Globus pallidus (tissue), 1 donor: ENCODE results near the gene PCDHA8.
"Not testable (repeated sequence)": the region's sequence is repeated elsewhere in the genome, so short reads cannot be mapped to it uniquely, and the experiment has no call there.

Experiments used
- DNase-seq: peaks from one replicate; pipeline ENCODE4 v3.0.0-alpha.2; 2015; ENCODE audit warnings: low spot score

PCDHA8 gene

DNA sequence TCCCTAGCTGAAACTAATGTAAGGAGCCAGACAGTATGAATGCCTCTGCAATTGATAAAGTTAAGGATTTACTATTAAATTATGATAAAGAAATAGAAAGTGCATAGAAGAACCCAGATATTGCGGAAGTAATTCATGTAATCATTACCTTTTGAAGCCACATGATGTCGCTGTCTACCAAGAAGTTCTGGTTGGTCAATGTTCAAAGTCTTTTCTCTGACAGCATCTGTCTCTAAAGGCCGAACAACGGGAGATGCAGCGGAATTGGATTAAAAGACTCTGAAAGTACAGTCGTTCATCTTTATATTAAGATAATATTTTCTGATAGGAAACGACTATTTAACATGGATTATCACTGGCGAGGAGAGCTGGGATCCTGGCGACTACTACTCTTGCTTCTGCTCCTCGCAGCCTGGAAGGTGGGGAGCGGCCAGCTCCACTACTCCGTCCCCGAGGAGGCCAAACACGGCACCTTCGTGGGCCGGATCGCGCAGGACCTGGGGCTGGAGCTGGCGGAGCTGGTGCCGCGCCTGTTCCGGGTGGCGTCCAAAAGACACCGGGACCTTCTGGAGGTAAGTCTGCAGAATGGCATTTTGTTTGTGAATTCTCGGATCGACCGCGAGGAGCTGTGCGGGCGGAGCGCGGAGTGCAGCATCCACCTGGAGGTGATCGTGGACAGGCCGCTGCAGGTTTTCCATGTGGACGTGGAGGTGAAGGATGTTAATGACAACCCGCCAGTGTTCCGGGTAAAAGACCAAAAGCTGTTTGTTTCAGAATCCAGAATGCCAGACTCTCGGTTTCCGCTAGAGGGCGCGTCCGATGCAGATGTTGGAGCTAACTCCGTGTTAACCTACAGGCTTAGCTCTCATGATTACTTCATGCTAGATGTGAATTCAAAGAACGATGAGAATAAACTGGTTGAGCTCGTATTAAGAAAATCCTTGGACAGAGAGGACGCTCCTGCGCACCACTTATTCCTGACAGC lies at the start of gene PCDHA8:
Gene PCDHA8, plus strand, starts transcription at position 210 of the 985 bp plus-strand sequence. Its CDS starts 135 bp downstream, at position 345.
- DNase-seq, result peak; percentile 51

GRCh38 chr5:140794595-140795258 lies 46.3 kb upstream of the PCDHA8 start, which contains the start of gene PCDHA2:
Gene PCDHA2 (plus strand): TSS chr5:140794852.
- DNase-seq, result peak; percentile 53

GRCh38 chr5:140795259-140795641 lies 45.7 kb upstream of the PCDHA8 start:
- DNase-seq, result peak; percentile 33

GRCh38 chr5:140796072-140796717 lies 44.8 kb upstream of the PCDHA8 start:
- DNase-seq, result not testable (repeated sequence)

DNA sequence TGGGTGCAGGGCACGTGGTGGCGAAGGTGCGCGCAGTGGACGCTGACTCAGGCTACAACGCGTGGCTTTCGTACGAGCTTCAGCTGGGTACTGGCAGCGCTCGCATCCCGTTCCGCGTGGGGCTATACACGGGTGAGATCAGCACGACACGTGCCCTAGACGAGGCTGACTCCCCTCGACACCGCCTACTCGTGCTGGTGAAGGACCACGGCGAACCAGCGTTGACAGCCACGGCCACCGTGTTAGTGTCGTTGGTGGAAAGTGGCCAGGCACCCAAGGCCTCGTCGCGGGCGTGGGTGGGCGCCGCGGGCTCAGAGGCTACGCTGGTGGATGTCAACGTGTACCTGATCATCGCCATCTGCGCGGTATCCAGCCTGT lies 44.3 kb upstream of the PCDHA8 start:
- no peak for DNase-seq

DNA sequence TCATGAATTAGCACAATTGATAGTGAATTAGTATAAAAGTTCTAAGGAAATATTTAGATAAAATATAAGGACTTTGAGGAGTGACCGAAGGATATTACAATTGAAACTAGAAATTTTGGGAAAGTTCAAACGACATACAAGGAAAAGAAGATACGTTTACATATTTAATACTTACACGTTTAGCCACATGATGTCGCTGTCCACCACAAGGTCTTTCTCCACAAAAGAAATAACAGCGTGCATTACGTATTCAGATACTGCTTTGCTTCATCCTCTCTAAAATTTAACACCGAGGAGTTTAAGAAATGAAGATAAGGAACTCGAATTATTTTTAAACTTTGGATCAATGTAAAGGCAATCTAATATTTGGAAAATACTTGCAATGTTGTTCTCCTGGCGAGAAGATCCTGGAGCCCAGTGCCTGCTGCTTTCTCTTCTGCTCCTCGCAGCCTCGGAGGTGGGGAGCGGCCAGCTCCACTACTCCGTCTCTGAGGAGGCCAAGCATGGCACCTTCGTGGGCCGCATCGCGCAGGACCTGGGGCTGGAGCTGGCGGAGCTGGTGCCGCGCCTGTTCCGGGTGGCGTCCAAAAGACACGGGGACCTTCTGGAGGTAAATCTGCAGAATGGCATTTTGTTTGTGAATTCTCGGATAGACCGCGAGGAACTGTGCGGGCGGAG lies 40.0 kb upstream of the PCDHA8 start, which contains the start of gene PCDHA3:
Gene PCDHA3, plus strand, starts transcription at position 242 of the 678 bp plus-strand sequence.
- peak; percentile 70 for DNase-seq

GRCh38 chr5:140801494-140801841 lies 39.5 kb upstream of the PCDHA8 start:
- peak; percentile 61 for DNase-seq

DNA sequence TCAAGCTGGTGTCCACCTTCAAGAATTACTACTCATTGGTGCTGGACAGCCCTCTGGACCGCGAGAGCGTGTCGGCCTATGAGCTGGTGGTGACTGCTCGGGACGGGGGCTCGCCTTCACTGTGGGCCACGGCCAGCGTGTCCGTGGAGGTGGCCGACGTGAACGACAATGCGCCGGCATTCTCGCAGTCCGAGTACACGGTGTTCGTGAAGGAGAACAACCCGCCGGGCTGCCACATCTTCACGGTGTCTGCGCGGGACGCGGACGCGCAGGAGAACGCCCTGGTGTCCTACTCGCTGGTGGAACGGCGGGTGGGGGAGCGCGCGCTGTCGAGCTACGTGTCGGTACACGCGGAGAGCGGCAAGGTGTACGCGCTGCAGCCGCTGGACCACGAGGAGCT lies 38.6 kb upstream of the PCDHA8 start:
- not testable (repeated sequence) for DNase-seq

DNA sequence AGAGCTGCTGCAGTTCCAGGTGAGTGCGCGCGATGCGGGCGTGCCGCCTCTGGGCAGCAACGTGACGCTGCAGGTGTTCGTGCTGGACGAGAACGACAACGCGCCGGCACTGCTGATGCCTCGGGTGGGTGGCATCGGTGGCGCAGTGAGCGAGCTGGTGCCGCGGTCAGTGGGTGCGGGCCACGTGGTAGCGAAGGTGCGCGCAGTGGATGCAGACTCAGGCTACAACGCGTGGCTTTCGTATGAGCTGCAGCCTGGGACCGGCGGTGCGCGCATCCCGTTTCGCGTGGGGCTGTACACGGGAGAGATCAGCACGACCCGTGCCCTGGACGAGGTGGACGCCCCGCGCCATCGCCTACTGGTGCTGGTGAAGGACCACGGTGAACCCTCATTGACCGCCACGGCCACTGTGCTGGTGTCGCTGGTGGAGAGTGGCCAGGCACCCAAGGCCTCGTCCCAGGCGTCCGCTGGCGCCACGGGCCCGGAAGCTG lies 38.2 kb upstream of the PCDHA8 start:
- no peak for DNase-seq

- DNase-seq, result peak; percentile 59
Measured at GRCh38 chr5:140806834-140807775, 33.9 kb upstream of the PCDHA8 start, which contains the start of gene PCDHA4. Gene PCDHA4 (plus strand): TSS chr5:140807068.

- not testable (repeated sequence) for DNase-seq
Measured at GRCh38 chr5:140808241-140808888, 32.6 kb upstream of the PCDHA8 start.

- DNase-seq, result no peak
Measured at GRCh38 chr5:140808889-140809291, 32.1 kb upstream of the PCDHA8 start.

DNA sequence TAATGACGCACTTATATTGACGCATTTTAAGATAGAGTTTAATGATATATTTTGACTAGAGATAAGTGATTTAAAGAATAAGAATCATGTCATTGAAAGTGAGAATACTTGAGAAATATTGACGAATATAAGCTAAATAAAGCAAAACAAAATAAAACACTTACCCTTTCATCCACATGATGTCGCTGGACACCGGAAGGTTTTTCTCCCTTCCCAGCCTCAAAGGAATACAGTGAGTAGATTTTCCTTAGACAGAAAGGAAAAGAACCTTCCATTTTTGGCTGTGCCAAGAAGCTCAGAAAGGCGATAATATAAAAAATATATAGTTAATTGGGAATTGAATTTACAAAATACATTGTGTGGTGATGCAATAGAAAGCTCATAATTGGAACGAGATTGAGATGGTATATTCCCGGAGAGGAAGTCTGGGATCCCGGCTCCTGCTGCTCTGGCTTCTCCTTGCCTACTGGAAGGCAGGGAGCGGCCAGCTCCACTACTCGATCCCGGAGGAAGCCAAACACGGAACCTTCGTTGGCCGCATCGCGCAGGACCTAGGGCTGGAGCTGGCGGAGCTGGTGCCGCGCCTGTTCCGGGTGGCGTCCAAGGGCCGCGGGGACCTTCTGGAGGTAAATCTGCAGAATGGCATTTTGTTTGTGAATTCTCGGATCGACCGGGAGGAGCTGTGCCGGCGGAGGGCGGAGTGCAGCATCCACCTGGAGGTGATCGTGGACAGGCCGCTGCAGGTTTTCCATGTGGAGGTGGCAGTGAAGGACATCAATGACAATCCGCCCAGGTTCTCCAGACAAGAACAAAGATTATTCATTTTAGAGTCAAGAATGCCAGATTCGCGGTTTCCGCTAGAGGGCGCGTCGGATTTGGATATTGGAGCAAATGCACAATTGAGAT lies 19.4 kb upstream of the PCDHA8 start, which contains the start of gene PCDHA5:
Gene PCDHA5, plus strand, starts transcription at position 239 of the 906 bp plus-strand sequence.
- peak; percentile 33 for DNase-seq

- DNase-seq, result no peak
Measured at GRCh38 chr5:140822281-140822629, 18.7 kb upstream of the PCDHA8 start.

DNA sequence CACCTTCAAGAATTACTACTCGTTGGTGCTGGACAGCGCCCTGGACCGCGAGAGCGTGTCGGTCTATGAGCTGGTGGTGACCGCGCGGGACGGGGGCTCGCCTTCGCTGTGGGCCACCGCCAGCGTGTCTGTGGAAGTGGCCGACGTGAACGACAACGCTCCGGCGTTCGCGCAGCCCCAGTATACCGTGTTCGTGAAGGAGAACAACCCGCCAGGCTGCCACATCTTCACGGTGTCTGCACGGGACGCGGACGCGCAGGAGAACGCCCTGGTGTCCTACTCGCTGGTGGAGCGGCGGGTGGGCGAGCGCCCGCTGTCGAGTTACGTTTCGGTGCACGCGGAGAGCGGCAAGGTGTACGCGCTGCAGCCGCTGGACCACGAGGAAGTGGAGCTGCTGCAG lies 18.0 kb upstream of the PCDHA8 start:
- DNase-seq, result not testable (repeated sequence)

- no peak for DNase-seq
Measured at GRCh38 chr5:140823475-140823874, 17.5 kb upstream of the PCDHA8 start.

- DNase-seq, result peak; percentile 39
Measured at GRCh38 chr5:140827704-140828361, 13.2 kb upstream of the PCDHA8 start, which contains the start of gene PCDHA6. Gene PCDHA6 (plus strand): TSS chr5:140827960. CDS start chr5:140828092, 132 bp downstream.

DNA sequence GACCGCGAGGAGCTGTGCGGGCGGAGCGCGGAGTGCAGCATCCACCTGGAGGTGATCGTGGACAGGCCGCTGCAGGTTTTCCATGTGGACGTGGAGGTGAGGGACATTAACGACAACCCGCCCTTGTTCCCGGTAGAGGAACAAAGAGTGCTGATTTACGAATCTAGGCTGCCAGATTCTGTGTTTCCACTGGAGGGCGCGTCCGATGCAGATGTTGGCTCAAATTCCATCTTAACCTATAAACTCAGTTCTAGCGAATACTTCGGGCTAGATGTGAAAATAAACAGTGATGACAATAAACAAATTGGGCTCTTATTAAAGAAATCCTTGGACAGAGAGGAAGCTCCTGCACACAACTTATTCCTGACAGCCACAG lies 12.6 kb upstream of the PCDHA8 start:
- no peak for DNase-seq
